Hematopoietic multipotent progenitor cell treated with erythropoietin and hydrocortisone succinate and interleukin-3 and kit ligand, for 6 days (in vitro differentiated cells): Measurements from ENCODE around the gene OCA2.

Experiments
- DNase-seq: peaks from one replicate; pipeline ENCODE4 v3.0.0-alpha.2; 2015

The OCA2 gene

DNA sequence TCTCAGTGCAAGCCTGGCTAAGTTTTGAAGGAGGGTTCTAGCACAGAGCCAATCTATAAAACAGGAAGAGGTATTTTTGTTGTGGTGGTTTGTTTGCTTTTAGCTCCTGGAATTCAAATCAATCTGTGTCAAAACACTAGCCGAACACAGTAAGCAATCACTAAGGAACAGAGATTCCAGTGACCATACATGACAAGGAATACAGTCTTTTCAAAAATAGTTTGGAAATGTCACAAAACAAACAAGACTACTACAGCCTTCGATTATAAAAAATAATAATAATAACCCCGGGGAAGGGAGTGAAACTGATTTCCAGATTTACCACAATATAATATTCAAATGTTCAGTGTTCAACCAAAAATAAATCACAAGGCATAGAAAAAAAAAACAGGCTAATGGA, 166.5 kb downstream of the OCA2 start:
- no peak for DNase-seq

DNA sequence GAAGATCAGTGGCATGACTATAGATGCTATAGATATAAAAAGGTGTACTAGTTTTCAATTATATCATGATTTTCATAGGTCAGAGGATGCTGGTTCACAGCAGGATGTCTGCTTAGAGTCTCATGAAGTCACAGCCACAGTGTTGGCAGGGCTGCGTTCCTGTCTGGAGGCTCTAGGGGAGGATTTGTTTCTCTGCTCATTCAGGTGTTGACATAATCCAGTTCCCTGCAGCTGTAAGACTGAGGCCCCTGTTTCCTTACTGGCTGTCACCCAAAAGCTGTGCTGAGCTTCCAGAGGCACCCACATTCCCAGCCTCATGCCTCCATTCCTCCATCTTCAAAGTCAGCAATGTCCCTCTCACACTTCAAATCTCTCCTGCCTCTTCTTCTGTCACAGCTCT, 170.7 kb downstream of the OCA2 start:
- no peak for DNase-seq

- no peak for DNase-seq
These were observed 186.8 kb downstream of the OCA2 start for GRCh38 chr15:27912283-27912682.

DNA sequence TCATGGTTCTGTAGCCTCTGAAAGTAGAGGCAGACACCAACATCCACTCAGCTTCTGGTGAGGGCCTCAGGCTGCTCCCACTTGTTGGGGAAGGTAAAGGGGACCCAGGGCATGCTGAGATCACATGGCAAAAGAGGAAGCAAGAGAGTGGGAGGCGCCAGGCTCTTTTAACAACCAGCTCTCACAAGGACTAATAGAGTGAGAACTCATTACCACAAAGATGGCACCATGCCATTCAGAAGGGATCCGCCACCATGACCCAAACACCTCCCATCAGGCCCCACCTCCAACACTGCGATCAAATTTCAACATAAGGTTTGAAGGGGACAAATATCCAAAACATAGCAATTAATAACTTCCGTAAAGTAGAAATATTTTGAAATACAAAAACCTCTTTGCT, 192.3 kb downstream of the OCA2 start:
- DNase-seq = no peak

GRCh38 chr15:27903405-27903804, 195.7 kb downstream of the OCA2 start:
- DNase-seq = no peak

DNA sequence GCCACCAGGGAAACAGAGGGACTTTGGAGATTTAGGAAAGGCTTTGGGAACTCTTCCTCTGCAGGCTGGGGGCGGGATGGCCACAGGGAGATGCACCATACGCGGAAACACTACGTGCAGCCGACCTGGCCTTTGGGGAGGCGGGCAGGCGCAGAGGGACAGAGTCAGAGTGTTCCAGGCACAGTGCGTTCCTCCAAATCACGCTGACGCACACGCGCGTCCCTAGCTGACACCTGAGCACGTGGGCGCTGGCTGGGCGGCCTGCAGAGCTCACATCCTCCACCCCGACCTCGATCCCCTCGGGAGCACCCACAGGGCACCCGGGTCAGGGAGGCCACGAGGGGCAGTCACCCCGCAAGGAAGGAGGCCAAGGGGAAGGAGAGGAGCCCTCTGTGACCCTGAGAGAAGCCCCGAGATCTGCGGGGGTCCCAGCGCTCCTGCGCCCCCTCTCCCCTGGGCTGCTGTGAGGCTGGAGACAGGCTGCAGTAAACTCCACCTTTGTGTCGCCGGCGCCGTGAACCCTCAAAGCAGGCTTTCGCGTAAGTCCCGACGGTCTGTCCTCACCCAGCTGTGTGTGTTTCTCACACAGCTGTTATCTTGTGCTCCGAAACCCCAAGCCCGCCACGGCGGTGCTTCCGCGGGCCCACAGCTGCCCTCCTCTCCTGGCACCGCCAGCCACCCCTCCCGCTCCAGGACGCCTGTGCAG, 196.3 kb downstream of the OCA2 start:
- no peak for DNase-seq

- no peak for DNase-seq
These were observed 199.4 kb downstream of the OCA2 start for GRCh38 chr15:27899583-27900285.

GRCh38 chr15:27897481-27897880, 201.6 kb downstream of the OCA2 start:
- DNase-seq = no peak

DNA sequence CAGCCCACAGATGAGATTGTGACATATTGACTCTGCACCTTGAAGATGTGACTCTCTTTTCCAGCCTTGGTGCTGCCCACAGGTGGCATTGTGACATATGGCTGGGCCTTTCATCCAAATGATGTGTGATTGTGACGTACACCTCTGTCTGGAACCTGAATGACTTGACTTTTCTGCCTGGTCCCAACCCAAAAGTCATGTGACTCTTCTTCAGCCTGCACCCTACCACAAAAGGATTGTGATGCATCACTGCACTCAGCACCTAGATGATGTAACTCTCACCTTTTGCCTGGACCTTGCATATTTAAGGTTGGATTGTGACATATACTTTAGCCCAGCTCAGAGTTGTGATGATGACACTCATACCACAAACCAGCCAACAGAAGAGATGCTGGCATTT, 204.5 kb downstream of the OCA2 start:
- DNase-seq = no peak

GRCh38 chr15:27889258-27889657, 209.9 kb downstream of the OCA2 start:
- no peak for DNase-seq

- no peak for DNase-seq
These were observed 213.9 kb downstream of the OCA2 start for GRCh38 chr15:27885201-27885600.

DNA sequence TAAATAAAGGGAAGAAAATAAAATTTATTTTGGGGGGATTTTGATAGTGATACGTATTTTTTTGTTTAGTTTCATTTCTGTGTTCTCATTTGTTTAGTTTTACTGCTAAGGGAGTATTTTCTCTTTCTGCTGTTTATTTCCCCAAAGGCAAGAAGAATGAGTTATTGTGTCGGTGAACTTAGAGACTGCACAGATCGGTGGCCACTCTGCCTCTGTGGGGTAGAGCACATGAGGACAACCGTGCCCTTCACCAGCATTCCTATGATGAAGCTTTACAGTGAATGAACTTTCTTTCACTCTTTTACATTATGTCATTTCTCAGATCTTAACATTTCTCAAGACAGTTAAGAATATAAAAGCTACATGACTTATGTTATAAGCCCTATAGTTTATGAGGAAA, 214.4 kb downstream of the OCA2 start:
- DNase-seq = no peak

GRCh38 chr15:27878841-27879240, 220.3 kb downstream of the OCA2 start:
- DNase-seq = no peak

GRCh38 chr15:27873828-27874227, 225.3 kb downstream of the OCA2 start:
- no peak for DNase-seq

DNA sequence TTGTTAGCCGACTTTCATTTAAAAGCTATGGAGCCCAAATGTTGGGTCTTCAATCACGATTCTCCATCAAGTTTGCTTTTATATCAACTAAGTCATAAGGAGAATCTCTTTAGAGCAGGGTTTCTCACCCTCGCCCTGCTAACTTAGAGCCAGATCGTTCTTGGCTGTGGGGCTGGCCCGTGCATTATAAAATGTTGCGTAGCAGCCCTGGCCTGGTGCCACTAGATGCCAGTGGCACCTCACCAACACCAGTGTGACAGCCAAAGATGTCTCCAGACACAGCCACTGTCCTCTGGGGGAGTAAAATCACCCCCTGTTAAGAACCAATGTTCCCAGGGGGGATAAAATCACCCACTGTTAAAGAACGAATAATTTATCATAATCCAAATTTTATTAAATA, 226.1 kb downstream of the OCA2 start:
- DNase-seq = no peak

DNA sequence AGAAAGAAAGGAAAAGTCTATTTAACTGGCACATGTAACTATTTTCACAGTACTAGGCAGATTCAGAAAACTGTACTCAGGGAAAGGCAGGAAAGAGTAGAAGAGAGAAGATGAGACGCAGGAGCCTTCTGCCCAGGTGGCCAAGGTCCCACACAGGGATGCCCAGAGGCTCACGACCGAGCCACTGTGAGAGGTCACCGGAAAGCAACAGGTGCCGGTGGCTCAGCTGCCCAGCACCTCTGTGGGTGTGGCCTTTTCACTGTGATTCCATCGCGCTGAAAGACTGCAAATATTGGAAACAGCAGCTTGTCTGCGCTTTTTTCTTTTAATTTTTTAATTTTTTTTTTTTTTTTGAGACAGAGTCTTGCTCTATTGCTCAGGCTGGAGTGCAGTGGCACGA, 226.8 kb downstream of the OCA2 start:
- no peak for DNase-seq

DNA sequence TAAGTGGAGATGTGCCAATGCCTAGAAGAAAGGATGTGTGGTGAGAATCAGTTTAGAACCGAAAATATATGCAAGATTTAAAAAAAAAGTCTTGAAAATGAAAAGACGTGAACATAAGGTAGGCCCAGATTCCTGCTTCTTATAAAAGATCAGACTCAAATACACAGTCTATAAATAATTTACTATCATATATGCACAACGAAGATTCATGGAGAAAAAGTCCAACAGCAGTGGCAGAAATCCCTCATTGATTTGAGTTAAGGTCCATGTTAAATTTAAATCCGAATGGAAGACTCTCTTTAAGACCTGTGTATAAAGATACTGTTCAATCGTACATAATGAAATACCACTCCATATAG, 227.2 kb downstream of the OCA2 start:
- DNase-seq = no peak

- no peak for DNase-seq
These were observed 227.8 kb downstream of the OCA2 start for GRCh38 chr15:27871078-27871901.

DNA sequence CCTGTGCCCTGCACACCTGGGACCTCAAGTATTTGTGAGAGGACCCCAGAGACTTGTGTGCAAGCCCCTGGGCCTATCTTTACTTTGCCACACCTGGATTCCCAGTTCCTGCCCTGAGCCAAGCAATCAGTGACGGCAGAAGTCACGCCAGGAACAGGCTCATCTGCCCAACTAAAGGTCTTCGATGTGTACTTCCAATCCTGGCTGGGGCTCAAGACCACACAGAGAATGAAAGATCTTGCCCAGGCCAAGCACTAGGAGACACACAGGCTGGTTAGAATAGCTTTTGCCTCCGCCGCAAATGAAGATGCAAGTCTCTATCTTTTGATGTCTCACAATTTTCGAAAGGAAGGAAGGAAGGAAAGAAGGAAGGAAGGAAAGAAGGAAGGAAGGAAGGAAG, 228.8 kb downstream of the OCA2 start:
- no peak for DNase-seq

- no peak for DNase-seq
These were observed 229.3 kb downstream of the OCA2 start for GRCh38 chr15:27869697-27870281.

DNA sequence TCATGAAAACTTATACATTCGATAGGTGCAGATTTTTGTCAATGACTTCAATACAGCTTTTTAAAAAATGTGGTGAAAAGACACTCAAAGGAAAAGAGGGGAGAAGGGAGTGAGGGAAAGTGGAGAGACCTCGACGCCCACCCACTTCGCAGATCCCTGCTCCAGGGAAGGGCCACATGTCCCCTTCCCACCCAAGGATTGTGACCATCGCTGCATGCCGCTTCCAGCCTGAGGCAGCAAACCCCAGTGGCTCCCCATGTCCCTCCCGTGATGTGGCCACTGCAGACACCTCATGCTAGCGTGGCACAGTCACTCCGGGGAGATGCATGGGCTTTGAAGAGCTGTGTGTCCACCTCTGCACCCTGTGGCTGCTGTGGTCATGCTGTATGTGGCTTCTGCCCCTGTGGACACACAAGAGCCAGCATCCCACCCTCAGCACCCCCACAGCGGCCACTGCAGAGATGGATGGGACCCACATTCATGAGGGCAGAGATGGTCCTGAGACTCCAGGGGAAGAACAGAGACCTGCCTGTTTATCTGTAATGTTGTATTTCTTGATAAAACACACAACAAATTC, 230.2 kb downstream of the OCA2 start:
- DNase-seq = no peak

GRCh38 chr15:27867861-27868260, 231.3 kb downstream of the OCA2 start:
- no peak for DNase-seq

DNA sequence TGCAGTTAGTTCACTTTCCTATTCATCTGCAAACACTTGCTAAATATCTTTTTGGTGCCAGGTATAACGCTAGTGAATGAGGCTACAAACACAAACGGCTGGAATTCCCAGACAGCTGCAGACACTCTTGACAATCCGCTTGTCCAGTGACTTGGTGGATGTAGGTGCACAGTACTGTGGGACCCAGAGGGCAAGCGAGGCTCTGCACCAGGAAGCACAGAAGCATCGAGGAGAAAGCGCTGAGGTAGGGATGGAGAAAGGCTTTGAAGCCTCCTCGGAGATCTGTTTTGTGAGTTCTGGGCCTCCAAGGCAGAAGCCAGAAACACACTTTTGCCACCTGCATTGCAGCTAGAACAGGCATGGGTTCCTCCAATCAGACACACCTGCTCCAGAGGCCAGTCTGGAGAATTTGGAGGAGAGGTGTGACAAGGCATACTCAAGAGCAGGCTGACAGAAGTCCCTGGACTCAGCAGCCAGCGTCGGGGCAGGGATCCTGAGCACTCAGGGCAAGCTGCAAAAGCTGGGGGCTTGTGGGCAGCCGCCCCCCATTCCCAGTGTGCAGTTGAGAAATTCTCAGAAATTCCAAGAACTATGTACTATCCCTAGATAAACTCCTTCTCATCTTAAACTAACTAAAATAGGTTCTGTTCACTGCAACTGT, 232.5 kb downstream of the OCA2 start:
- no peak for DNase-seq
